HG02588 (cell line): ENCODE measurements around the gene CD74.

Source experiments
- ATAC-seq: cut with Tn5 transposase; IDR thresholded peaks from one replicate; pipeline ENCODE4 v1.9.1; 2021; ENCODE audit warnings: mild to moderate bottlenecking, moderate library complexity; ENCODE audit not compliant: unreplicated experiment

CD74 gene

DNA sequence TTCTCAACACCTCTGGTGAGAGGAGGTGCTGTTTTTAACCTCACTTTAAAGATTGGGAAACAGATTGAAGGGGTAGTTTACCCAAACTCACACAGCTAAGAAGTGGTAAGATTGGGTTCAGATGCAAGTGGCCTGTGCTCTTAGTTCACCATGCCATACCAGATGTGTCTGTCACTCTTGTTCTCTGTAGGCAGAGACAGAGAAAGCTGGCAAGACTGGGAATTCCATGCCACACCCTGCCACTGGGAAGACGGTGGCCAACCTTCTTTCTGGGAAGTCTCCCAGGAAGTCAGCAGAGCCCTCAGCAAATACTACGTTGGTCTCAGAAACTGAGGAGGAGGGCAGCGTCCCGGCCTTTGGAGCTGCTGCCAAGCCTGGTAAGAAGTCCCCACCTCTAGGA, 44.2 kb downstream of the CD74 start:
- no peak for ATAC-seq

DNA sequence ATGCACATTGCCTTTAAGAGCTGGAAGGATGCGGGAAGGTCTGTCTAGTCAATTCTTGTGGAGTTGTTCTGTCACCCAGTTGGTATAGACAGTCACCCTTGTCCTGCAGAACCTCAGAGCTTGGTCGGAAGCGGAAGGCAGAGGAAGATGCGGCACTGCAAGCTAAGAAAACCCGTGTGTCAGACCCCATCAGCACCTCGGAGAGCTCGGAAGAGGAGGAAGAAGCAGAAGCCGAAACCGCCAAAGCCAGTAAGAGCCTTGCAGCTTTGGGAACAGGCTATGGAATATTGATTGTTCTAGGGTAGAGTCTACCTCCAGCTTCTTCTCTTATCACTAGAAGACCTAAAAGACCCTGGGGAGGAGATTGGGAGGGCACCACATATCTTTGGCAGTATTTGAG, 48.7 kb downstream of the CD74 start:
- ATAC-seq = no peak

DNA sequence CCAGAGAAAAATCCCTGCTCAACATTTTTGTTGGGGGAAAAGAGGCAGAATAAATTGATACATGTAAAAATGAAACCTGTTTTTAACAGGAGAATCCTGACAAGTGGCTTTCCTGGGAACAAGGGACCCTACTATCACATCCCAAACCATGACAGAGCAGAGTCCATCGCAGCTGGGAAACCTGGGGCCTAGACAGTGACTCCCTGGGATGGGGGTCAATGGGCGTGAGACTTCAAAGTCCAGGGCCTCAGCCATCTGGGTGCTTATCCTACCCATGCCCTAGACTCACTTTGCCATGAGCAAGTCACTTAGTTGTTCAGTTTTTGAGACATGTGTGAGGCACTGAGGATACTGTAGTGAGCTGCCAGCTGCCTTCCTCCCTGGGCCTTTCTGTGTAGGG, 49.5 kb downstream of the CD74 start:
- no peak for ATAC-seq

DNA sequence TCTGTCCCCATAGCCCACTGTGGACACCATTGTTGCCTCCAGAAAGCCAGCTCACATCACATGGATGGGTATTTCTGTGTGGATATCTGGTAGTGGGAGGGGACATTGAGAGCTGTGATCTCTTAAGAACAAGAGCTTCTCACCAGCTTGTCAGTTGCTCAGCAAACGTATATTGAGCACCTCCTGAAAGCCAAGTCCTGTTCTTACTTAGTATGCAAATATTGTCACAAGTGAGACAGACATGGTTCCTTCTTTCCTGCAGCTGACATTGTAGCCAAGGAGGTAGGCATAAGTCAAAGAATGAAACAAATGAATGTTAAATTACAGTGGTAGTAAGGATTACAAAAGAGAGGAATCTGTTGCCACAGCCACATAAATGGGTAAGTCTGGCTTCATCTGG, 51.4 kb downstream of the CD74 start:
- peak; percentile 40 for ATAC-seq

DNA sequence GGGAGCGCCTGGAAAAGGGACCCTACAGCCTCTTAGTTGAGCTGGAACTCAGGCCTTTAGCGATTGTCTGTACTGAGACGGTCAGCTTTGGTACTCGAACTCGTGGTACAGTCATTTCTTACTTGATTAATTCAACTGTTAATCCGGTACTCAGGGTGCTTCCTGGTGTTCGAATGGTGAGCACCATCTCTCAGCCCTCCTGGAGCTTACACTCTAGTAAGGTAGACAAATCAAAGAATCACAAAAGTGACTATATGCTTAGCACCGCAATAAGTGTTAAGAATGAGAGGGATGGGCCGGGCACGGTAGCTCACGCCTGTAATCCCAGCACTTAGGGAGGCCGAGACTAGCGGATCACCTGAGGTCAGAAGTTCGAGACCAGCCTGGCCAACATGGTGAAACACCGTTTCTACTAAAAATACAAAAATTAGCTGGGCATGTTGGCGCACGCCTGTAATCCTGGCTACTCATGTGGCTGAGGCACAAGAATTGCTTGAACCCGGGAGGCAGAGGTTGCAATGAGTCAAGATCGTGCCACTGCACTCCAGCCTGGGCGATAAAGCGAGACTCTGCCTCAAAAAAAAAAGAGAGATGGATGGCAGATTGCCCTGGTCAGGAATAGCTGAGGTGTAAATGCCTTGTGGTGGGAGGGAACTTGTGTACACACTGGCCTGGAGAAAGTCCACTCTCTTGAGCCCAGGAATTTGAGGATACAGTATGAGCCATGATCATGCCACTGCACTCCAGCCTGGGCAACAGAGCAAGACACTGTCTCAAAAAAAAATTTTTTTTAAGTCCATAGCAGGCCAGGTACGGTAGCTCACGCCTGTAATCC, 54.2 kb downstream of the CD74 start:
- ATAC-seq = no peak

DNA sequence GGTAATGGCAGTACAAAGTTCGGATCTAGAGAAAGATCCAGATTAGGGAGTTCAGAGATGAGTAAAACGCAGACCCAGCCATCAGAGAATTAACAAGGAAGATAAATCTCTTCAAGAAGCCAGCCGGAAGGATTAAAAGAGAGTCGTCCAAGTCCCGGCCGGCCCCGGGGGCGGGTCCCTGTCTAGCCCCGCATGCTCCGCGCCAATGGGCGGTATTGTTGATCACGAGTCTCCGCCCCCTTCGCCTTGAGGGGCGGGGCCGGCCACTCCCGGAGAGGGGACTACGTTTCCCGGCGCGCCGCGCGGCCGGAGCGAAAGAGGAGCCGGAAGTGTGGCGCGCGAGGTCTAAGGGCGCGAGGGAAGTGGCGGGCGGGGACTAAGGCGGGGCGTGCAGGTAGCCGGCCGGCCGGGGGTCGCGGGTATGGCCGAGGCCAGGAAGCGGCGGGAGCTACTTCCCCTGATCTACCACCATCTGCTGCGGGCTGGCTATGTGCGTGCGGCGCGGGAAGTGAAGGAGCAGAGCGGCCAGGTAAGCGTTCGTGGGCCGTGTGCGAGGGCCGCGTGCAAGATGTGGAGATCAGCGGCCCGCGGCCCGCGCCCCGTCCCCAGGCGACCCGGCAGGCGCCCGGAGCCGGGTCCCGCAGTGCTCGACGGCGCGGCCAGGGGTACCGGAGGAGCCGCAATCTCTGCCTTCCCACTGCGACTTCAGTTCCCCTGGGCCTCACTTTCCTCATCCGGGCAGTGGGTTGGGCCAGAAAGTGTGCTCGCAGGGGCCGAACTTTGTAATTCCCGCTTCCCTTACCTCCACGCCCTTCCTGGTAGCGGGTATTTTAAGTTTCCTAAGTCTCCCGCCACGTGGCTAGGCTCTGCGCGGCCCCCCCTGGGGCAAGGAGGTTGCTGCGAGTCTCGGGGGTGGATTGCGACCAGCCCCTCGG, 55.1 kb downstream of the CD74 start, which contains the start of gene TCOF1:
Gene TCOF1 (plus strand): TSS at position 372 of the 935 bp plus-strand sequence. CDS start 50 bp downstream, at position 422.
- peak; percentile 94 for ATAC-seq

DNA sequence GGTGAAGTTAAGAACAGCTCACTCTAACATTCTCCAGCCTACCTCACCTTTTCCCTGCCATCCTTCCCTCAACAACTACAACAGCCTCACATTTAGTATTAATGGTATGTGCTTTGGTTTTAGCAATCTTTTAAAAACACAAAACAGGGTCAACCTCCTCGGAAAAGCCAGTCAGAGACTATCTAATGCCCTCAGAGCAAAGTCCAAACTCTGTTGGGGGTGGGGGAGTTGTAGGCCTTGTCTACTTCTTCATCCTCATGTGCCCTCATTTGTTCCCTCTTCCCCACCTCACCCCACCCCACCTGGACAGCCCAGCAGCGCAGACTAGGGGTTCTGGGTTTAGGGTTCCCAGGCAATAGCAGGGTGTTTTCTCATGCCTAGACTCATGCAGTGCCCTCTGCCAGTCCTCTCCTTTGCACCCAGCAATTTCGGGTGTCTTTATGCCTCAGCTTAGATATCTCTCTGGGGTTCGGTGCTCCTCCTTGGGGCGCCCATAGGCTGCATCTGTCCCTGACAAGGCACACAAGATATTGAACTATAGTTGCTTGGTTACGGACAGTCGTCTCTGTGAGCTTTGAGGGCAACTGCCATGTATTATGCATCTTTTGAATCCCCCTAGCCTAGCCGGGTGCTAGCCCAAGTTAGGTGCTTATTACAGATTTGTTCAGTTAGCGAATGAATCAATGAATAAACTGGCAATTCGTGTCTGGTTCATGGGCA, 56.0 kb downstream of the CD74 start:
- ATAC-seq = no peak

DNA sequence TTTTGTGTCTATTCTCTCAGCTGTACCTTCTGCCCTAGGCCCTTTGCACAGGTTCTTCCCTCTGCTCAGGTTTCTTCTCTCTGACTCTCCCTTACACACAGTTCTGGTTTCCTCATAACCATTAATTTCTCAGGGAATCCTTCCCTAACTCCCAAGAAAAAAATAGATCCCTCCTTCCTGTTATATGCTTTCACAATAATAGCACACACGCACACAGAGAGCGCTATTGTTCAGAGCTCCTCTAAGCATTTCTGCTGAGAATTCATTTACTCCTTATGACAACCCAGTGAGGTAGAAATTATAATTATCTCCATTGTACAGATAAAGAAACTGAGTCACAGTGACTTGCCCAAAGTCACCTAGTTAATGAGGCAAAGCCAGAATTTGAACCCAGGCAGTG, 56.9 kb downstream of the CD74 start:
- no peak for ATAC-seq

DNA sequence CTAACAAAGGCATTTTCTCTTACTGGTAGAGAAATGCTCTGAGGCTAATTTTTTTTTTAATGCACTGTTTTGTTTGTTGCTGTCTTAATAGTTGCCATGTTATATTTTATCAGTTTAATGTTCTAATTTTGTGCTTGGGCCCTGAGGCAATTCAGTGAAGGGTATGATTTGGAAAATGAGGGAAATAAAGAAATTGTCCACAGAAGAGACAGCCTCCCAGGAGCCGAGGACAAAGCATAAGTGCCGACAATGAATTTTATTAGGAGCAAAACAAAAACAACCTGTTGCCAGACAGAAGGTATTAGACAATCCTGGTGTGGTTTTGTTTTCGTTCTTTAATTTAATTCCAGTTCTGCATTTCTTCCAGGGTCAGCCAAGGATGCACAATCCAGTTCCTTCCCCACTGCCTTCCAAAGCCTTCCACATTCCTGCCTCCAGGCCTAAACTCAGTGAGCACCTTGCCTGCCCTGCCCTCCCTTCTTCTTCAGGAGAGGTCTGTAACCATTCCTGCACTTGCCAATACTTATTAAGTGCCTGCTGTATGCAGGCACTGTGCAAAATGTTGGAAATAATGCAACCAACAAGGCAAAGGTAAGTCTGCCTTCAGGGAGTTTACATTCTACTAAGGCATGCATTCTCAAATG, 59.6 kb downstream of the CD74 start:
- no peak for ATAC-seq

DNA sequence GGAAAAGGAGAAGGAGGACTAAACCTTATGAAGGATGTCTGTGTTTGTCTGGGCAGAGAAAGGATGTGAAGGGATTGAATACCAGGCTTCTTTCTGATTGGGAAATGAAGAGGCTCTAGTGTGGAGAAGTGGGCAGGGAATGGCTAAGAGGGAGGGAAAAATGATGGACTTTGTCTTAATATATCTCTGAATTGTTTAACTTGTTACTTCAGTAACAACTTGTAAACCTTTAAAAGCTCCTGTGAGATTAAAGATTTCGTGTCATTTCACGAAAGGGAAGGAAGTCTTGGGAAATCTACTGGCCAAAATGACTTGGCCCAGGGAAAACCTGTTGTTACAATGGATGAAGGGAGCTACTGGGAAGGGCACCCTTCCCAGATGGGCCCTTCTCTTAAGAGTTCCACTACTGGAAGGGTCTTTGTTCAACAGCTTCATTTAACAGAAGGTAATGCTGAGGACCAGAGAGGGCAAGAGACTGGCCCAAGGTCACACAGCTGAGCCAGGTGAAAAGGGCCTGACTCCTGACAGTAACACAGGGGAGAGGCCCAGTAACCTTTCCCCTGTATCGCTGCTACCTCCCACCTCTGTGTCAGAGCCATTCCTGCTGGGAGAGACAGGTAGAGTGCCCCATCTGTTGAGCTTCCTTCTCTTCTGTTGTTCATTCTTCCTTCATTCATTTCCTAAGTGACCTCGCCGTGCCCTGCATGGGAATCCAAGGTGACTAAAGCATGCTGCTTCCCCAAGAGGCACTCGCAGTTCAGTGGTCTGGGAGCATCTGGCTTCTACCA, 60.3 kb downstream of the CD74 start:
- no peak for ATAC-seq
